Activated naive CD8-positive, alpha-beta T cell treated with anti-CD3 and anti-CD28 coated beads, Interleukin-2, amount 10 ng/mL, durations not matched to agents 7 days and 5 days (primary cell): ENCODE results near the gene STK16. TPM values are rescaled to one million over a fixed set of nuclear protein-coding genes. Genes with fewer than 3 reads are reported as not detected.

Experiments used
- microRNA-seq: library from miRNA; unstranded; fragments of <30 nt; microRNA quantifications from one replicate; pipeline ENCODE4 v1.2.0, GENCODE V29; 2022
- total RNA-seq, 2 experiments: library from RNA; stranded (reverse); gene quantifications; one replicate each; pipeline ENCODE4 v1.2.3, GENCODE V29; 2021

Gene STK16
- total RNA-seq, 2 experiments from 2014 or later = 34.0 to 36.0 TPM

Small RNAs within 50 kb of the gene (microRNA-seq; reads per million reads assigned to microRNA genes)
- gene MIR153-1 = not detected

Other genes with a start within 250 kb of the STK16 start
- not detected for gene CFAP65, start 204.0 kb upstream of the STK16 start, total RNA-seq
- not detected for gene IHH, start 184.6 kb upstream of the STK16 start, total RNA-seq
- gene NHEJ1, start 84.7 kb upstream of the STK16 start, total RNA-seq = 10 to 100 TPM; 16.7 to 17.1 TPM
- 1 to 10 TPM; 4.4 to 4.7 TPM for gene SLC23A3, start 75.5 kb upstream of the STK16 start, total RNA-seq
- gene CNPPD1, start 68.6 kb upstream of the STK16 start, total RNA-seq = 10 to 100 TPM; 77.3 to 77.6 TPM
- gene RETREG2, start 67.2 kb upstream of the STK16 start, total RNA-seq = 100 to 1,000 TPM; 129 TPM
- 10 to 100 TPM; 68.1 to 69.8 TPM for gene ZFAND2B, start 38.7 kb upstream of the STK16 start, total RNA-seq
- gene ABCB6, start 26.5 kb upstream of the STK16 start, total RNA-seq = 10 to 100 TPM; 13.1 to 14.3 TPM
- 10 to 100 TPM; 56.0 to 62.1 TPM for gene ATG9A, start 15.8 kb upstream of the STK16 start, total RNA-seq
- gene ANKZF1, start 15.7 kb upstream of the STK16 start, total RNA-seq = 100 to 1,000 TPM; 170 to 177 TPM
- 1 to 10 TPM; 3.3 to 4.1 TPM for gene GLB1L, start within 50 bp of the STK16 start, total RNA-seq
- gene TUBA4B, start 7.8 kb downstream of the STK16 start, total RNA-seq = not detected
- gene TUBA4A, start 8.4 kb downstream of the STK16 start, total RNA-seq = 100 to 1,000 TPM; 237 to 266 TPM
- gene DNAJB2, start 33.9 kb downstream of the STK16 start, total RNA-seq = 10 to 100 TPM; 65.9 to 67.5 TPM
- not detected for gene PTPRN, start 63.9 kb downstream of the STK16 start, total RNA-seq
- gene RESP18, start 87.3 kb downstream of the STK16 start, total RNA-seq = not detected
- gene DNPEP, start 142.4 kb downstream of the STK16 start, total RNA-seq = 10 to 100 TPM; 63.2 to 69.0 TPM
- not detected for gene DES, start 172.9 kb downstream of the STK16 start, total RNA-seq
- gene SPEG, start 189.4 kb downstream of the STK16 start, total RNA-seq = 10 to 100 TPM; 18.1 to 23.6 TPM